HepG2 (cell line): ENCODE results near the gene OBP2A. TPM values are rescaled to one million over a fixed set of nuclear protein-coding genes. Genes with fewer than 3 reads are reported as not detected.

Experiments used
- ATAC-seq: fragments of 200-7000 bp; cut with Tn5 transposase; 3 replicates; pipeline ENCODE4 v1.9.1; 2020; ENCODE audit warnings: mild to moderate bottlenecking, moderate library complexity
- BruUV-seq: library from RNA; stranded (reverse); fragments of 400-500 nt; replicated peaks from 2 replicates; lab custom pipeline; 2021; lab: Mats Ljungman, UMichigan
- CTCF ChIA-PET: fragments of 300-600 bp; formaldehyde crosslinking; extraction: SDS; loops from one replicate; lab custom pipeline; 2021; ENCODE audit warnings: low total read pairs, inconsistent platforms, low intra/inter-chr PET ratio; lab: Yijun Ruan, JAX
- POLR2A ChIA-PET: fragments of 350-600 bp; sonication (Branson Sonifier 250); formaldehyde crosslinking; loops from one replicate; lab custom pipeline; 2020; ENCODE audit warnings: antibody characterized with exemption, inconsistent platforms; lab: Yijun Ruan, JAX
- DNase-seq: peaks from one replicate; pipeline ENCODE4 v3.0.0-alpha.2; 2015; ENCODE audit warnings: low spot score
- FAIRE-seq: peaks from 3 replicates; lab custom pipeline; 2011; peaks lifted over from hg19 to GRCh38; lab: Jason Lieb, UNC
- H2AFZ ChIP-seq: one replicate; pipeline ENCODE4 v1.6.1; 2011; ENCODE audit warnings: low read length, inconsistent platforms
- H3K27ac ChIP-seq: fragments of 300-600 bp; 3 replicates; pipeline ENCODE4 v1.8.0; 2011; ENCODE audit warnings: mixed run types, mild to moderate bottlenecking, mixed read lengths, low read length, inconsistent platforms; ENCODE audit not compliant: insufficient read depth; ENCODE audit errors: extremely low read length
- H3K27me3 ChIP-seq, 2 experiments: fragments of 200-600 bp in 1 of 2; 2 replicates in 1 of 2; 3 replicates in 1 of 2; pipeline versions ENCODE4 v1.6.0 to v1.8.0; 2011; ENCODE audit warnings: low read length in 2 of 2, mild to moderate bottlenecking in 2 of 2, moderate library complexity in 2 of 2, inconsistent platforms in 1 of 2; ENCODE audit not compliant: insufficient read depth in 2 of 2, control insufficient read depth in 1 of 2
- H3K36me3 ChIP-seq, 2 experiments: fragments of 200-600 bp in 1 of 2; replicated peaks in 1 of 2; 2 replicates in 1 of 2; 3 replicates in 1 of 2; pipeline versions ENCODE4 v1.5.1 to v1.8.0; 2011; ENCODE audit warnings: low read length in 2 of 2, inconsistent platforms in 1 of 2; ENCODE audit not compliant: insufficient read depth in 2 of 2, control insufficient read depth in 1 of 2
- H3K4me1 ChIP-seq: 2 replicates; pipeline ENCODE4 v1.5.1; 2012; ENCODE audit warnings: low read length, inconsistent platforms; ENCODE audit not compliant: insufficient read depth
- H3K4me2 ChIP-seq: 2 replicates; pipeline ENCODE4 v1.6.0; 2011; ENCODE audit warnings: low read depth, low read length, inconsistent platforms
- H3K4me3 ChIP-seq, 3 experiments: fragments of 200-600 bp in 1 of 3; sonication (generic), shearing (Covaris generic) in 1 of 3; replicated peaks in 1 of 3; 2 replicates each; pipeline ENCODE4 v1.5.1; 2011 to 2016; ENCODE audit warnings: low read length in 3 of 3, inconsistent platforms in 2 of 3, low read depth in 2 of 3, mild to moderate bottlenecking in 2 of 3, control low read depth in 1 of 3, mixed read lengths in 1 of 3; ENCODE audit not compliant: insufficient read depth in 1 of 3
- H3K79me2 ChIP-seq: one replicate; pipeline ENCODE4 v1.6.1; 2011; ENCODE audit warnings: low read length, inconsistent platforms; ENCODE audit not compliant: insufficient read depth
- H3K9ac ChIP-seq: 2 replicates; pipeline ENCODE4 v1.6.0; 2011; ENCODE audit warnings: mild to moderate bottlenecking, low read depth, low read length, inconsistent platforms; ENCODE audit not compliant: insufficient read depth
- H3K9me3 ChIP-seq: 2 replicates; pipeline ENCODE4 v1.5.1; 2012; ENCODE audit warnings: mild to moderate bottlenecking, low read length
- H4K20me1 ChIP-seq: 2 replicates; pipeline ENCODE4 v1.6.0; 2011; ENCODE audit warnings: inconsistent platforms, mild to moderate bottlenecking, low read length, moderate library complexity; ENCODE audit not compliant: insufficient read depth
- BCLAF1 ChIP-seq: fragments of 450-650 bp; IDR thresholded peaks from 2 replicates; pipeline ENCODE4 v1.6.1; 2017; ENCODE audit warnings: mild to moderate bottlenecking
- ISX ChIP-seq: sonication (generic); formaldehyde crosslinking; conservative IDR thresholded peaks from 2 replicates; pipeline ENCODE4 v1.5.0; 2020; ENCODE audit warnings: missing genetic modification reagents
- KDM5A ChIP-seq: fragments of 200-600 bp; sonication (generic); IDR thresholded peaks from 2 replicates; pipeline ENCODE4 v1.7.0; 2018; ENCODE audit warnings: antibody characterized with exemption, mild to moderate bottlenecking, low read length, borderline replicate concordance
- MATR3 ChIP-seq: sonication (generic); formaldehyde crosslinking; IDR thresholded peaks from 2 replicates; pipeline ENCODE4 v1.4.0; 2020; ENCODE audit warnings: missing genetic modification reagents
- NFYB ChIP-seq: sonication (generic); formaldehyde crosslinking; IDR thresholded peaks from 2 replicates; pipeline ENCODE4 v1.4.0; 2020; ENCODE audit warnings: missing genetic modification reagents
- TARDBP ChIP-seq: sonication (generic); formaldehyde crosslinking; IDR thresholded peaks from 2 replicates; pipeline ENCODE4 v1.8.0; 2022; ENCODE audit warnings: mild to moderate bottlenecking, missing genetic modification reagents
- TBL1XR1 ChIP-seq: fragments of 150-350 bp; IDR thresholded peaks from 2 replicates; pipeline ENCODE4 v1.6.1; 2014; ENCODE audit warnings: borderline replicate concordance, low read length; ENCODE audit not compliant: partially characterized antibody
- TCF7 ChIP-seq: sonication (generic); IDR thresholded peaks from 2 replicates; pipeline ENCODE4 v1.6.1; 2016; ENCODE audit warnings: antibody characterized with exemption, low read depth
- THAP11 ChIP-seq: IDR thresholded peaks from 2 replicates; pipeline ENCODE4 v1.6.1; 2016; ENCODE audit warnings: missing biosample characterization, missing genetic modification reagents
- TP53 ChIP-seq: sonication (generic); formaldehyde crosslinking; conservative IDR thresholded peaks from 2 replicates; pipeline ENCODE4 v1.4.0; 2020; ENCODE audit warnings: missing genetic modification reagents
- ZNF589 ChIP-seq: sonication (generic); formaldehyde crosslinking; conservative IDR thresholded peaks from 2 replicates; pipeline ENCODE4 v1.8.0; 2022; ENCODE audit warnings: mild to moderate bottlenecking, moderate library complexity, missing genetic modification reagents
- ZNF770 ChIP-seq: sonication (generic); formaldehyde crosslinking; IDR thresholded peaks from 2 replicates; pipeline ENCODE4 v1.5.0; 2020; ENCODE audit warnings: mild to moderate bottlenecking, missing genetic modification reagents
- ZNF777 ChIP-seq: sonication (generic); formaldehyde crosslinking; IDR thresholded peaks from 2 replicates; pipeline ENCODE4 v1.4.0; 2020; ENCODE audit warnings: missing genetic modification reagents
- WGBS: methylation state at CpG from one replicate; pipeline ENCODE4 v1.1.6; 2017; ENCODE audit warnings: low lambda C conversion rate; 5-methylcytosine and 5-hydroxymethylcytosine counted together
- in situ Hi-C: cut with HindIII; loops from 2 replicates; pipeline ENCODE4 v1.10.0; 2017; ENCODE audit warnings: low pct_unique_long_range_greater_than_20kb; ENCODE audit not compliant: extremely low pct_ligation_motif_present
- intact Hi-C: fragments of 100-400 bp; cut with micrococcal nuclease; formaldehyde crosslinking; loops from one replicate; pipeline ENCODE4 v1.10.0; 2022; ENCODE audit not compliant: unreplicated experiment
- polyA plus RNA-seq, 8 experiments: library from polyadenylated mRNA; depleted of rRNA in 3 of 8; stranded (reverse) in 7 of 8; unstranded in 1 of 8; fragments of >200 nt; fragmentation: Illumina TruSeq in 4 of 8; extraction: Trizol in 4 of 8; gene quantifications; 2 replicates each; pipeline versions ENCODE4 v1.2.1 to v1.2.3, GENCODE V29; 2011 to 2016; ENCODE audit warnings: low read depth in 4 of 8, missing spikeins in 1 of 8, mixed read lengths in 1 of 8; ENCODE audit not compliant: insufficient read depth in 1 of 8
- total RNA-seq, 5 experiments: library from RNA; depleted of rRNA; stranded (reverse); fragments of >200 nt; fragmentation: Illumina TruSeq; extraction: Trizol; gene quantifications; 2 replicates each; pipeline ENCODE4 v1.2.3, GENCODE V29; 2016; ENCODE audit warnings: low read depth in 1 of 5

Gene OBP2A
- total and polyA plus RNA-seq, 2 of the 13 experiments (the other 11 are each of a cell fraction or from before 2014, with no cell fraction given) = 0.32 TPM; not detected in 1

- 0% methylated on average over 2 of the region's 5 CpGs for WGBS
- Histone ChIP-seq H4K20me1 (no peaks in the 10 kb centered on the region), H3K9ac (no peak overlapping the region), H3K4me2 (no peak overlapping the region), H3K79me2 (no peaks in the 10 kb centered on the region), H3K4me3 (no peak overlapping the region), H3K27ac (no peak overlapping the region), H3K4me1 (no peaks in the 10 kb centered on the region; the same call in 1 of the 2 replicates), H2AFZ (no peak overlapping the region), H3K36me3 (no peaks in the 10 kb centered on the region), H3K27me3 (peaks cover 0 to 38% of the 10 kb centered on the region in 2 experiments; a peak in 3 of 5 replicates), H3K9me3 (no peaks in the 10 kb centered on the region)
- BruUV-seq = no TSS peak
- POLR2A ChIA-PET = no interaction called here
- intact Hi-C loops (no loop called here), in situ Hi-C loops (no loop called here)
- CTCF ChIA-PET = no interaction called here
- no peak for TF ChIP-seq TARDBP (CRISPR knock-in tag)
- TF ChIP-seq ZNF589 (CRISPR knock-in tag) = no peak
- no peak for TF ChIP-seq TCF7
- no peak for TF ChIP-seq TP53 (CRISPR knock-in tag)
- no peak for TF ChIP-seq ZNF777
- no peak for TF ChIP-seq ZNF770
- TF ChIP-seq TBL1XR1 = no peak
- TF ChIP-seq MATR3 (CRISPR knock-in tag) = no peak
- TF ChIP-seq BCLAF1 = no peak
- no peak for TF ChIP-seq ISX
- TF ChIP-seq THAP11 (CRISPR knock-in tag) = no peak
- no peak for TF ChIP-seq KDM5A
- TF ChIP-seq NFYB = no peak
- ATAC-seq = no peak
- FAIRE-seq = no peak
- DNase-seq = no peak
Measured at GRCh38 chr9:135530146-135530545, 15.8 kb upstream of the OBP2A start.
